B cell (primary cell): ENCODE data around the gene NUDCD3.

ENCODE experiments used
- CTCF ChIP-seq: fragments of 200-600 bp; IDR thresholded peaks from one replicate; pipeline ENCODE4 v1.8.0; 2022; ENCODE audit warnings: antibody characterized with exemption, mild to moderate bottlenecking
- EZH2 ChIP-seq: IDR thresholded peaks from 2 replicates; pipeline ENCODE4 v1.6.1; 2012; ENCODE audit warnings: borderline replicate concordance, low read depth, mild to moderate bottlenecking, moderate library complexity, low read length; ENCODE audit not compliant: insufficient read depth, poor library complexity, severe bottlenecking

GRCh38 chr7:44385434-44386138 is 104.9 kb downstream of the NUDCD3 start:
- TF ChIP-seq CTCF (no peak), EZH2 (no peak)
